HG03064 (cell line): ENCODE results near the gene TUBGCP2.

Experiments
- ATAC-seq: cut with Tn5 transposase; IDR thresholded peaks from one replicate; pipeline ENCODE4 v1.9.1; 2021; ENCODE audit warnings: low read depth; ENCODE audit not compliant: unreplicated experiment

TUBGCP2 gene

GRCh38 chr10:133231946-133232574 is 76.6 kb downstream of the TUBGCP2 start:
- no peak for ATAC-seq

GRCh38 chr10:133231244-133231945 is 77.3 kb downstream of the TUBGCP2 start:
- ATAC-seq: no peak

GRCh38 chr10:133230387-133231195 is 78.1 kb downstream of the TUBGCP2 start:
- ATAC-seq: no peak

GRCh38 chr10:133230044-133230361 is 78.7 kb downstream of the TUBGCP2 start, which contains the start of gene UTF1:
Gene UTF1, plus strand, starts transcription at chr10:133230217. Its CDS starts 72 bp downstream, at chr10:133230289.
- ATAC-seq: no peak

GRCh38 chr10:133229265-133230043 is 79.2 kb downstream of the TUBGCP2 start:
- ATAC-seq: no peak
